ENCODE results near the gene SERPINA5. TPM values are rescaled to one million over a fixed set of nuclear protein-coding genes. Genes with fewer than 3 reads are reported as not detected.

Gene SERPINA5
- total RNA-seq: 10 to 100 TPM in 1 of 4 donors, 1 to 10 TPM in 1, under 1 TPM in 1, not detected in 1; 0.32 to 37.6 (median 1.5) TPM

GRCh38 chr14:94581127-94581999 is at the start of gene SERPINA5:
Gene SERPINA5, plus strand, starts transcription at chr14:94581426. Its CDS starts 5,937 bp downstream, at chr14:94587363.
- in situ Hi-C loops (cut with MboI; ENCODE audit: low pct_ligation_motif_present in 1 of 4, low pct_unique_long_range_greater_than_20kb in 1 of 4, low sequenced_read_pairs in 3 of 4) (no loop called here), intact Hi-C loops (cut with DNase I; ENCODE audit: low total_unique reads) (no loop called here)
- no peak within 1 kb of the TSS for H3K27ac ChIP-seq
- WGBS, 2 donors (ENCODE audit: low coverage in 1 of 2): 55 to 85% methylated on average over 4 to 15 of the region's 18 CpGs
- no peaks in the 10 kb centered on the region for H3K27me3 ChIP-seq
- no peaks in the 10 kb centered on the region for H3K9me3 ChIP-seq
- no peaks in the 10 kb centered on the region for H3K4me1 ChIP-seq
- DNase-seq: no peak
- H3K4me3 ChIP-seq: no peak within 1 kb of the TSS
- no peak for TF ChIP-seq POLR2A (IDR thresholded peaks at IDR 0.05)
- TF ChIP-seq POLR2AphosphoS5 (IDR thresholded peaks at IDR 0.05): no peak
- no peak for TF ChIP-seq EP300 (IDR thresholded peaks at IDR 0.05; ENCODE audit: low read depth)
- TF ChIP-seq CTCF (IDR thresholded peaks at IDR 0.05): no peak
- H3K36me3 ChIP-seq: no peaks in the 10 kb centered on the region

GRCh38 chr14:94532447-94532846 is 48.8 kb upstream of the SERPINA5 start:
- intact Hi-C loops (cut with DNase I; ENCODE audit: low total_unique reads): no loop called here
- 50 to 69% methylated on average over 2 of the region's 2 CpGs for WGBS, 2 donors (ENCODE audit: low coverage in 1 of 2)
- H3K4me3 ChIP-seq: no peak overlapping the region
- H3K4me1 ChIP-seq: no peaks in the 10 kb centered on the region
- TF ChIP-seq CTCF (IDR thresholded peaks at IDR 0.05) (no peak), POLR2A (IDR thresholded peaks at IDR 0.05) (no peak), POLR2AphosphoS5 (IDR thresholded peaks at IDR 0.05) (no peak)
- no peaks in the 10 kb centered on the region for H3K9me3 ChIP-seq
- peaks cover 21% of the 10 kb centered on the region for H3K27me3 ChIP-seq
- in situ Hi-C loops (cut with MboI; ENCODE audit: low pct_ligation_motif_present in 1 of 4, low pct_unique_long_range_greater_than_20kb in 1 of 4, low sequenced_read_pairs in 3 of 4): no loop called here
- DNase-seq: no peak
- H3K27ac ChIP-seq: no peak overlapping the region
- no peaks in the 10 kb centered on the region for H3K36me3 ChIP-seq

DNA sequence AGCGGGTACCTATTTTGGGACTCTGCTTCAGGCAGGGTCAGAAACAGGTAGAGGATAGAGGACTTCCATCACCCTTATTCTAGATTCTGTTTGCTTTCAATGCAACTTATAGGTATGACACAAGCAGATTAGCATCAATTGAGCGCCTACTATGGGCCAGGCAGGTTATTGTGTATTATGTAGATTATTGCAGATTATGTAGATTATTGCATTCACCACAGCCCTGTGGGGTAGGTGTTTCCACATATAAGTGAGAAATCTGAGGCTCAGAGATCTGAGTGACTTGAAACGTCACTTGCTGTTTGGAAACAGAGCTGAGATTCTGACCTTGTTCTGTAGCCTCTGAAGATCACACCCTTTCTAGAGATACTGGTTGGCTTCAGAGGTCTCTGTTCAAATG is 45.7 kb upstream of the SERPINA5 start:
- H3K27me3 ChIP-seq: peaks cover 21% of the 10 kb centered on the region
- H3K4me3 ChIP-seq: no peak overlapping the region
- intact Hi-C loops (cut with DNase I; ENCODE audit: low total_unique reads) (no loop called here), in situ Hi-C loops (cut with MboI; ENCODE audit: low pct_ligation_motif_present in 1 of 4, low pct_unique_long_range_greater_than_20kb in 1 of 4, low sequenced_read_pairs in 3 of 4) (no loop called here)
- H3K4me1 ChIP-seq: no peaks in the 10 kb centered on the region
- no peaks in the 10 kb centered on the region for H3K9me3 ChIP-seq
- no peaks in the 10 kb centered on the region for H3K36me3 ChIP-seq
- no peak overlapping the region for H3K27ac ChIP-seq
- no peak for TF ChIP-seq CTCF (IDR thresholded peaks at IDR 0.05)
- TF ChIP-seq POLR2A (IDR thresholded peaks at IDR 0.05): no peak
- no peak for TF ChIP-seq EP300 (IDR thresholded peaks at IDR 0.05; ENCODE audit: low read depth)
- no peak for TF ChIP-seq POLR2AphosphoS5 (IDR thresholded peaks at IDR 0.05)
- 70 to 73% methylated on average over 2 to 3 of the region's 3 CpGs for WGBS, 2 donors (ENCODE audit: low coverage in 1 of 2)
- no peak for DNase-seq

DNA sequence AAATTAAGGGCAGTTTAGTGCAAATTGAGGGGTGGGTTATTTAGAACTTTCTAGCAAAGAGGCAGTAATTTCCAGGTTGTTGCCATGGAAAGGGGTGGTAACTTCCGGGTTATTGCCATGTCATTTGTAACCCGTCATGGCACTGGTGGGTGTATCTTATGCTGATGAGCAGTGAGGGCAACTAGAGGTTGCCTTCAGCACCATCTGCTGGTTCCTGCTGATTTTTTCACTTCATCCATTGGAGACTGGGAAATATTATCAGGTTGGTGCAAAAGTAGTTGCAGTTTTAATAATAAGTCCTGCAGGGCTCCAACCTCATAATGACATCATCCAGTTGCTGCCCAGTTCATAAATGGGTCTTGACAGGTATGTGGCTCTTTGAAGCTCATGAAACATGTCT is 44.4 kb upstream of the SERPINA5 start:
- Histone ChIP-seq H3K27me3 (peaks cover 21% of the 10 kb centered on the region), H3K36me3 (no peaks in the 10 kb centered on the region), H3K4me3 (no peak overlapping the region), H3K4me1 (no peaks in the 10 kb centered on the region), H3K27ac (no peak overlapping the region), H3K9me3 (no peaks in the 10 kb centered on the region)
- TF ChIP-seq POLR2A (IDR thresholded peaks at IDR 0.05) (no peak), POLR2AphosphoS5 (IDR thresholded peaks at IDR 0.05) (no peak), EP300 (IDR thresholded peaks at IDR 0.05; ENCODE audit: low read depth) (no peak), CTCF (IDR thresholded peaks at IDR 0.05) (no peak)
- intact Hi-C loops (cut with DNase I; ENCODE audit: low total_unique reads) (no loop called here), in situ Hi-C loops (cut with MboI; ENCODE audit: low pct_ligation_motif_present in 1 of 4, low pct_unique_long_range_greater_than_20kb in 1 of 4, low sequenced_read_pairs in 3 of 4) (no loop called here)
- WGBS, 2 donors (ENCODE audit: low coverage in 1 of 2): 22% methylated on average over 2 of the region's 2 CpGs; no CpG with 5 or more reads in 1 of the 2 donors
- DNase-seq: no peak
